Measurements from ENCODE around the gene CTNNB1.

DNA sequence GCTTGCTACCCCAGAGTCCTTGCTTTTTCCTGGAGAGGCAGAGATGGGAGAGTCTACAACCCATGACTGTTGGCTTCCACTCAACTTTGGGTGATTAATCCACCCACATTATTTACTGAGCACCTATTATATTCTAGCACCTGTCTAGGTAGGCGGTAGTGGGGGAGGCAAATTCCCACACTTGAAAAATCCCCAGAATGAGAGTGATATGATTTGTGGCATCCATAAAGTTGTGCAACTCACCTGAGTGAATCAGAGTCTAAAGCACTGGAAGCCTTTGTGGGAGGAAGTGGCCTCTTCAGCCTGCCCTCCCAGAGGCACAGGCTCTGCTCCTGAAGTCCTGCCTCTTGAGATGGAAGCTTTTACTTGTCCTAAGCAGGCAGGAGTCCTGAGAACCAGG, 40.4 kb upstream of the CTNNB1 start:
- TF ChIP-seq, protein P1, sequence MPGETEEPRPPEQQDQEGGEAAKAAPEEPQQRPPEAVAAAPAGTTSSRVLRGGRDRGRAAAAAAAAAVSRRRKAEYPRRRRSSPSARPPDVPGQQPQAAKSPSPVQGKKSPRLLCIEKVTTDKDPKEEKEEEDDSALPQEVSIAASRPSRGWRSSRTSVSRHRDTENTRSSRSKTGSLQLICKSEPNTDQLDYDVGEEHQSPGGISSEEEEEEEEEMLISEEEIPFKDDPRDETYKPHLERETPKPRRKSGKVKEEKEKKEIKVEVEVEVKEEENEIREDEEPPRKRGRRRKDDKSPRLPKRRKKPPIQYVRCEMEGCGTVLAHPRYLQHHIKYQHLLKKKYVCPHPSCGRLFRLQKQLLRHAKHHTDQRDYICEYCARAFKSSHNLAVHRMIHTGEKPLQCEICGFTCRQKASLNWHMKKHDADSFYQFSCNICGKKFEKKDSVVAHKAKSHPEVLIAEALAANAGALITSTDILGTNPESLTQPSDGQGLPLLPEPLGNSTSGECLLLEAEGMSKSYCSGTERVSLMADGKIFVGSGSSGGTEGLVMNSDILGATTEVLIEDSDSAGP (CRISPR knock-in tag; IDR thresholded peaks at IDR 0.05; ENCODE audit: borderline replicate concordance), result no peak
- TF ChIP-seq PAWR (CRISPR knock-in tag; IDR thresholded peaks at IDR 0.05; ENCODE audit: borderline replicate concordance), result no peak

Measured in HepG2 (cell line).